ENCODE data around the gene AKNA.

Gene AKNA

GRCh38 chr9:114427644-114428043, 39.9 kb upstream of the AKNA start:
- in situ Hi-C loops (cut with MboI; ENCODE audit: low sequenced_read_pairs, unreplicated experiment) = no loop called here
- no peak for DNase-seq (ENCODE audit: low spot score)
- no peak for TF ChIP-seq CTCF (IDR thresholded peaks at IDR 0.05; ENCODE audit: borderline replicate concordance, control extremely low read depth, extremely low read depth, insufficient read depth, missing control alignments)

GRCh38 chr9:114426046-114426948, 38.5 kb upstream of the AKNA start:
- no peak for DNase-seq (ENCODE audit: low spot score)
- no peak for TF ChIP-seq CTCF (IDR thresholded peaks at IDR 0.05; ENCODE audit: borderline replicate concordance, control extremely low read depth, extremely low read depth, insufficient read depth, missing control alignments)
- in situ Hi-C loops (cut with MboI; ENCODE audit: low sequenced_read_pairs, unreplicated experiment) = no loop called here

GRCh38 chr9:114425126-114425525, 37.3 kb upstream of the AKNA start:
- no peak for DNase-seq (ENCODE audit: low spot score)
- in situ Hi-C loops (cut with MboI; ENCODE audit: low sequenced_read_pairs, unreplicated experiment) = no loop called here
- TF ChIP-seq CTCF (IDR thresholded peaks at IDR 0.05; ENCODE audit: borderline replicate concordance, control extremely low read depth, extremely low read depth, insufficient read depth, missing control alignments) = no peak

- TF ChIP-seq CTCF (IDR thresholded peaks at IDR 0.05; ENCODE audit: borderline replicate concordance, control extremely low read depth, extremely low read depth, insufficient read depth, missing control alignments) = no peak
- no peak for DNase-seq (ENCODE audit: low spot score)
- in situ Hi-C loops (cut with MboI; ENCODE audit: low sequenced_read_pairs, unreplicated experiment) = loop anchor here (25.0 kb wide), 1 partner anchor 588 kb away; no protein-coding TSS in a partner anchor
These were observed 36.3 kb upstream of the AKNA start for GRCh38 chr9:114424126-114424525.

- in situ Hi-C loops (cut with MboI; ENCODE audit: low sequenced_read_pairs, unreplicated experiment) = loop anchor here (25.0 kb wide), 1 partner anchor 589 kb away; no protein-coding TSS in a partner anchor
- TF ChIP-seq CTCF (IDR thresholded peaks at IDR 0.05; ENCODE audit: borderline replicate concordance, control extremely low read depth, extremely low read depth, insufficient read depth, missing control alignments) = no peak
- no peak for DNase-seq (ENCODE audit: low spot score)
These were observed 35.4 kb upstream of the AKNA start for GRCh38 chr9:114423181-114423580.

GRCh38 chr9:114421147-114421546, 33.4 kb upstream of the AKNA start:
- in situ Hi-C loops (cut with MboI; ENCODE audit: low sequenced_read_pairs, unreplicated experiment) = loop anchor here (25.0 kb wide), 1 partner anchor 591 kb away; no protein-coding TSS in a partner anchor
- no peak for TF ChIP-seq CTCF (IDR thresholded peaks at IDR 0.05; ENCODE audit: borderline replicate concordance, control extremely low read depth, extremely low read depth, insufficient read depth, missing control alignments)
- no peak for DNase-seq (ENCODE audit: low spot score)

Measured in GM13976 (cell line).